Stimulated activated CD8-positive, alpha-beta memory T cell treated with anti-CD3 and anti-CD28 coated beads, Interleukin-15, amount 100 ng/mL, for 1 hour (primary cell): ENCODE data around the gene TPPP2.

Source experiments
- DNase-seq: peaks from one replicate; pipeline ENCODE4 v3.0.0-alpha.2; 2020; ENCODE audit warnings: low read depth

The TPPP2 gene

GRCh38 chr14:21057803-21058675, 28.0 kb downstream of the TPPP2 start, which contains the start of gene RNASE8:
RNASE8 (plus strand) TSS chr14:21057822; CDS start chr14:21057893, 71 bp downstream.
- no peak for DNase-seq

- DNase-seq, result no peak
Measured at GRCh38 chr14:21058903-21059302, 28.9 kb downstream of the TPPP2 start.

- no peak for DNase-seq
Measured at GRCh38 chr14:21059842-21060613, 30.0 kb downstream of the TPPP2 start.

GRCh38 chr14:21060614-21061346, 30.8 kb downstream of the TPPP2 start:
- DNase-seq, result no peak

GRCh38 chr14:21061347-21061668, 31.3 kb downstream of the TPPP2 start:
- DNase-seq, result no peak

- DNase-seq, result no peak
Measured at GRCh38 chr14:21063479-21063878, 33.5 kb downstream of the TPPP2 start.

GRCh38 chr14:21066882-21067502, 37.0 kb downstream of the TPPP2 start:
- DNase-seq, result no peak

GRCh38 chr14:21068521-21069387, 38.7 kb downstream of the TPPP2 start:
- no peak for DNase-seq

- no peak for DNase-seq
Measured at GRCh38 chr14:21069388-21070082, 39.5 kb downstream of the TPPP2 start.

- no peak for DNase-seq
Measured at GRCh38 chr14:21070083-21070609, 40.1 kb downstream of the TPPP2 start, which contains the start of gene ARHGEF40. ARHGEF40 (plus strand) TSS chr14:21070304; CDS start chr14:21070397, 93 bp downstream.

- DNase-seq, result no peak
Measured at GRCh38 chr14:21070610-21071224, 40.7 kb downstream of the TPPP2 start.

GRCh38 chr14:21071225-21072030, 41.4 kb downstream of the TPPP2 start:
- no peak for DNase-seq

- DNase-seq, result no peak
Measured at GRCh38 chr14:21072031-21072473, 42.0 kb downstream of the TPPP2 start.

- DNase-seq, result no peak
Measured at GRCh38 chr14:21072781-21073339, 42.8 kb downstream of the TPPP2 start.

- DNase-seq, result no peak
Measured at GRCh38 chr14:21073921-21074320, 43.9 kb downstream of the TPPP2 start.

GRCh38 chr14:21074398-21075272, 44.6 kb downstream of the TPPP2 start:
- DNase-seq, result no peak

- DNase-seq, result no peak
Measured at GRCh38 chr14:21075719-21076437, 45.9 kb downstream of the TPPP2 start.
